GM19452 (cell line): ENCODE results near the gene NMT1.
A peak's percentile ranks its signal among the peaks of the same experiment; 100 is the strongest.
"Not testable (repeated sequence)": the region's sequence is repeated elsewhere in the genome, so short reads cannot be mapped to it uniquely, and the experiment has no call there.

Experiments
- ATAC-seq: cut with Tn5 transposase; IDR thresholded peaks from one replicate; pipeline ENCODE4 v1.9.1; 2021; ENCODE audit not compliant: unreplicated experiment

The NMT1 gene

GRCh38 chr17:45036691-45037090 is 24.4 kb upstream of the NMT1 start:
- ATAC-seq: no peak

DNA sequence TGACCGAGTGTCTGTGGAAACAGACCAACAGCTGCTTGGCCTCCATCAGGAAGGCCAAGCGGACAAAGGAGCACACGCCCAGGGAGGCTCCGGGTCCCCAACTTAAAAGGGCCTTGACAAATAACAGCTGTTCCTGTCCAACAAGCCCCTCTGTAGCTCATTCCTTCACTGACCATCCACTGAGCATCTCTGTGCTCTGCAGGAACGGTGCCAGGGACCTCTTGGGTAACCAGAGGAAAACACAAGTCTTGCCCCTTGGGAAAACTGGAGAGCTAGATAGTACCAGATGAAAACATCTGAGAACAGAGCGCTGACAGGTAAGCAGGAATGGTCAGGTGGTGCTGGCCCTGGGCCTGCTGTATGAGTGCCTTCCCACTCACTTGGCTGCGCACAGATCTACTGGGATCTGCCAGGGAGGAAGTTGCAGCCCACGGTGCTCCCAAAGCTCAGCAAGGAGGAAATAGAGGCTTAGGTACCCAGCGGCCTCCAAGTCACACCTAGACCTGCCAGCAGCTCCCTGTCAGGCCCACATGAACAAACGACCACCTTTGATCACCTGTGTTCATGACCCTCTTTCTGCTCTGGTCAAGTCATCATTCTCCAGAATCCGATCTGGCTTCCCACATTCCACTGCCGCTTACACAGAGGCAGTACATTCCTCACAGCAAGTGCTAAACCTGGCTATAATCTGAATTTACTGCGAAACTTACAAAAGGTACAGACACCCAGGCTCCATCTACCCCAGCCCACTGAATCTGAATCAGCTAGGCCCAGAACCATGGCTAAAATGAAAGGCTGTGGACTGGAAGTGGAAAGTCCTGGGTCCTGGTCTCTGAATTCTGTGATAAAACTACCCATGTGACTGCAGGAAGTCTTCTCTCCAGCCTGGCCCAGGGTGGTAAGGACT is 22.1 kb upstream of the NMT1 start:
- no peak for ATAC-seq

DNA sequence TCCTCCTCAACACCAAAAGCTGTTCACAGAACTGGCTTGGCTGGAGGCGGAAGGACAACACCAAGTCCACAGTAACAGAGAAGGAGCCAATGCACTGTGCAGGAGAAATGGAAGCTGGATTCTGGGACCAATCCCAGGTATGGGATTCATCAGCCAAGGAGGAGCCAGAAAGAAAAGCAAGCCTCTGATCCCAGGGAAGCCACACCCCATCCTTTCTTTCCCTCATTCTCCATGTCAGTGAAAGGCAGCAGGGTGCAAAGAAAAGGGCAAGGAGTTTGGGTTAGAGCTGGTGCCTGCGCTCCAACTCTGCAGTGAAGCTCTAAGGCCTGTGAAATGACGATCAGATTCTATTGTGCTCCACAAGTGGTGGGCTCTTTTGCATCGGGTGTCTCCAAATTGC is 20.7 kb upstream of the NMT1 start:
- no peak for ATAC-seq

DNA sequence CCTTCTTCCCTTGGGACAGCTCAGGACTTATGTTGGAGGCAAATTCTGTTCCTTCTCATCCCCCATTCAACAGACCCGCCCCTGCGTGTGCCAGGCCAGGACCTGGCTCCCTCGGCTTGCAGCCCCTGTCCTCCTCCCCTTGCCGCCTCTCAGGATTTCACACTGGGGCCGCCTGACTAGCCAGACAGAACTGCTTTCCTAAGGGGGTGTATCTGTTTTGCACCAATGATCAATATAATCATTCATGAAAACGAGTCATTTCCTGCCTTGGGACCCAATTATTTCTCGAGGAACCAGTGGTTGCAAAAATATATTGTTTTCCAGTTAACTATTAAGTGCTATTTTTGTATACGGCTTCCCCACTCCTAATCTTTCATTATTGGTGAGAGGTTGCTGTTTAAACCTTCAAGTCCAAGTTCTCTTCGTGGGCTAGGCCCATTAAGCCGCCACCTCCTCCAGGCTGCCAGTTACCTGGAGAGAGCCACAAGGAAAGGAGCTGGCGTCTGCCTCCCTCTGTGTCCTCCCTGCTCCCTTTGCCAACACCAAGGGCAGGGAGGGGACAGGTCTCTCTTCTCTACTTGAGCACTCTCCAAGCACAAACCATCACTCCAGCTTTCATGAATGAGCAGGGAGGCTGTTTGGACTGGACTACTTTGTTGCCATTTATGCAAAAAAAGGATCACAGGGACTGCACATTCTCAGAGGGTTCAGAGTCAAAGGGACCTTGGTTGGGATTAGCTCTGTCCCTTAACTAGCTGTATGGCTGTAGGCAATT is 18.6 kb upstream of the NMT1 start:
- no peak for ATAC-seq

GRCh38 chr17:45043813-45044540 is 17.1 kb upstream of the NMT1 start:
- ATAC-seq: no peak

- ATAC-seq: no peak
Measured at GRCh38 chr17:45046537-45047125, 14.5 kb upstream of the NMT1 start.

GRCh38 chr17:45048795-45049563 is 12.1 kb upstream of the NMT1 start:
- ATAC-seq: no peak

- ATAC-seq: peak; percentile 12
Measured at GRCh38 chr17:45050481-45051059, 10.5 kb upstream of the NMT1 start.

GRCh38 chr17:45051060-45051719 is 9.9 kb upstream of the NMT1 start, which contains the start of gene DCAKD:
Gene DCAKD (minus strand): TSS chr17:45051632. CDS start chr17:45034885, 16,747 bp downstream.
- peak; percentile 95 for ATAC-seq

DNA sequence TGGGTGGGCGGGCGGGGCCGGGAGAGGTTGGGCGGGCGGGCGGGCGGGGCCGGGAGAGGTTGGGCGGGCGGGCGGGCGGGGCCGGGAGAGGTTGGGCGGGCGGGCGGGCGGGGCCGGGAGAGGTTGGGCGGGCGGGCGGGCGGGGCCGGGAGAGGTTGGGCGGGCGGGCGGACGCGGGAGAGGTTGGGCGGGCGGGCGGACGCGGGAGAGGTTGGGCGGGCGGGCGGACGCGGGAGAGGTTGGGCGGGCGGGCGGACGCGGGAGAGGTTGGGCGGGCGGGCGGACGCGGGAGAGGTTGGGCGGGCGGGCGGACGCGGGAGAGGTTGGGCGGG is 9.4 kb upstream of the NMT1 start:
- not testable (repeated sequence) for ATAC-seq

DNA sequence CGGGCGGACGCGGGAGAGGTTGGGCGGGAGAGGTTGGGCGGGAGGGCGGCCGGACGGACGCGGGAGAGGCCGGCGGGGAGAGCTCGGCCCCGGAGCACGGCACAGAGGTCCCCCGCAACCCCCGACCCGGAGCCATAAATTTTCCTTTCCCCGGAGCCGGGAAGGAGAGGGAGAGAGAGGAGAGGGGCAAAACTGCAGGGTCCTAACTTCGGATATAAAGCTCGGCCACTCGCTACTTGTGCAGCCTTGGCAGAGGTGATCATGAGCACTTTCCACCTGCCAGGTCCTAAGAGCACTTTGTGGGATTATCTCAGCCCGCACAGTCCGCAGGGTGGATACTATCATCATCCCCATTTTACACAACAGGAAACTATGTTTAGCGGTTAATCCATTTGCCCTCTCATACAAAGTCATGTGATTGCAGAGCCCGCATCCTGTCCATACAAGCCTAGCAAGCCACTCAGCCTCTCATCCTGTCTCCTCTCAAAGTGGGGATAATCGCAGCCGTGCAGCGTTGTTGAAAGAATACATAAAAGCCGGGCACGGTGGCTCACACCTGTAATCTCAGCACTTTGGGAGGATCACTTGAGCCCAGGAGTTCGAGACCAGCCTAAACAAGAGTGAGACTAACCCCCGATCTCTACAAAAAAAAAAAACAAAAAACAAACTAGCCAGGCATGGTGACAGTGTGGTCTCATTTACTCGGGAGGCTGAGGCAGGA is 8.9 kb upstream of the NMT1 start:
- no peak for ATAC-seq

DNA sequence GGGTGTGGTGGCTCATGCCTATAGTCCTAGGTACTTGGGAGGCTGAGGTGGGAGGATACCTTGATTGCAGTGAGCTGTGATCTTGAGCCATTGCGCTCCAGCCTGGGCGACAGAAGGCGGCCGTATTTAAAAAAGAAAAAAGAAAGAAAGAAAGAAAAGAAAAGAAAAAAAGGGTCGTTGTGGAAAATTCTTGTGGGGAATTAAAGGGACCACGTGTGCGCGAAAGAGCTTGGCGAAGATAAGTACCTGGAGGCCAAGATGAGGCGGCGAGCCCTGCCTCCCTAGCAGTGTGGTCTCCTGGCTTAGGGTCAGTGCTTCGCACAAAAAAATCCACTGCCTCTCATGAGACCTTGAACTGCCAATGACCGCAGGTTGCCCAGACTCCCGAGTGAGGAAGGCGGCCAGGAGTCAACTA is 728 bp upstream of the NMT1 start:
- ATAC-seq: no peak

DNA sequence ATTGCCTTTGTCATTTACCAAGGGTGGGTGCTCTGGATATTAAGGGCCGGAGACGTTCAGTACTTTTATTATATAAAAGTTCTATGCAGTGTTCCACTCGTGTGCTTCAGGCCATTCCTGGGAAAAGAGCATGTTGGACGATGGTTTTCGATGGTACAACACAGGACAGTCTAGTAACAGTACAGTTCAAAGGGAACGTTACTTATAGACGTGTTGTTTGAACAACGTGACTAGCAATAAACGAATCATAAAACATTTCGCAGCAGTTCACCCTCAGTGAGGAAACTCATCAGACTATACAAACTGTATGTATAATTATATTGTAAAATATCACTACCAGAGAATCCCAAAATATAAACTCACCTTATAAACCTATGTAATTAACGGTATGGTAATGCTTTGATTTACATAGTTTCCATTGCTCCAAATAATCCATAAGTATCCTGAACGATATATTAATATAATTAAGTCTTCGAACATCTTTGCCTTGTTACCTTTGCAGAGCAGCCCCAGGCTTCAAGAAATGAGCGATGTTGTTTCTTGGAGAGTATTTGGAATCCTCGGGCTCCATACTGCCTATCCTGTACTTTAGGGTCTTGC is 589 bp downstream of the NMT1 start:
- no peak for ATAC-seq

- no peak for ATAC-seq
Measured at GRCh38 chr17:45063198-45063597, 2.1 kb downstream of the NMT1 start.

DNA sequence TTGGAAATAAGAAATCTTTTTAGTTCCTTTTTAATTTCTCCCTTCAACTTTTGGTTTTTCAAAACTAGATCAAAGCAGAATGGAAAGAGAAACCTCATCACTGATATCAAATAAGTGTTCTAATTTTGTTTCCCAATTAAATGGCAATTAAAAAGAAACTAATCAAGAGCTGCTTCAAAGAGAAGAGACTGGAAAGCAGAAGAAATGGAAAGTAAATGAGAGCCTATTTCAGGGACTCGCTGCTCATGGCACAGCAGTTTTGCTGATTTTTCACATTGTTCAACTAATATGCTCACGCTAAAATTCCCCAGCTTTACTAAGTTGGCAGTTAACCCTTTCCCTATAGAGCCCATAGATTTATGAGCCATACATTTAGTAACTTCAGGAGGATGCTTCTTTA is 6.5 kb downstream of the NMT1 start:
- no peak for ATAC-seq

DNA sequence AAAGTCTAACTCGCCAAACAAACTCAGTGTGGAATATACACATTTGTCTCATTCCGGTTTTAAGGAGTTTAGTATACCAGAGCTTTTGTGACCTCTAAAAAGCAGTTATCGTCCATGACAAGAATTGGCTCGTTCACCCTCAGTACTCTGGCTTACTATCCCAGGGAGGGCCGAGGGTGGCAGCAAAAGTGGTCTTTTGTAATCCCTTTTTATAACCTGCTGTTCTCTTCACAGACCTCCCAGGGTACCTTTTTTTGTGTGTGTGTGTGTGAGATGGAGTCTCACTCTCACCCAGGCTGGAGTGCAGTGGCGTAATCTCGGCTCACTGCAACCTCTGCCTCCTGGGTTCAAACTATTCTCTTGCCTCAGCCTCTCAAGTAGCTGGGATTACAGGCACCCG is 8.9 kb downstream of the NMT1 start:
- ATAC-seq: no peak

DNA sequence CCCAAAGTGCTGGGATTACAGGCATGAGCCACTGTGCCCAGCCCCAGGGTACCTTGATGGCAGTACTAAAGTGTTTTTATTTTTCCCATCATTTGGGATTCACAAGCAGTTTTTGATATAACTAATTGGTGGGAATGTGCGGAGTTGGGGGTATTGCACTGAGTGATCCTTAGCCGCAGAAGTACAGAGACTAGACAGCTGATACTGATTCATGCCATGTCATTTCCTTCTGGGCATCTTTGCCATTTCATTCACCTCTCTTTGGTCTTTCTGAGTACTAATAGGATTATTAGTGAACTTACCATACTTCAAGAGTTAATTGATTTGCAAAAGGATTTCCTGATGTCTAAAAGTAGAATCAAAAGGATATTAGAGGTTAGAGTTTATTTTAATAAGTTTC is 9.7 kb downstream of the NMT1 start:
- no peak for ATAC-seq

- no peak for ATAC-seq
Measured at GRCh38 chr17:45073414-45074070, 12.4 kb downstream of the NMT1 start.
